ENCODE results near the gene KCNH5.

The KCNH5 gene

DNA sequence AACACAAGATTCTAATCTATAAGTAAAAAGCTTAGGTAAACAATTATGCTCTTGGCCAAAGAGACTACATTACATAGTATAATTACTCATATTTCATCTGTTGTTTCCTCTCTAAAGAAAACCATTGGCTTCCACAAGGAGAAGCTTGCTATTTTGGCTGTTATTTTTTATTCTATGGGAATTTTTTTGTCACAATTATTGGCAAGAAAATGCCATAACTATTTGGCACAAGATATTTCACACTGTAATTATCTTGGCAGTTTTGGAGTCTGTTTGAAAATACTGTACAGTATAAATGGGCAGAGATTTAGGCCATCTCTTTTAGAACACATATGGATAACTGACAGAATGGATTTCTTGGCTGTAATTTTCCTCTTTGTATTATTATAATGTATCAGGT is 51.2 kb downstream of the KCNH5 start:
- no peak for DNase-seq

DNA sequence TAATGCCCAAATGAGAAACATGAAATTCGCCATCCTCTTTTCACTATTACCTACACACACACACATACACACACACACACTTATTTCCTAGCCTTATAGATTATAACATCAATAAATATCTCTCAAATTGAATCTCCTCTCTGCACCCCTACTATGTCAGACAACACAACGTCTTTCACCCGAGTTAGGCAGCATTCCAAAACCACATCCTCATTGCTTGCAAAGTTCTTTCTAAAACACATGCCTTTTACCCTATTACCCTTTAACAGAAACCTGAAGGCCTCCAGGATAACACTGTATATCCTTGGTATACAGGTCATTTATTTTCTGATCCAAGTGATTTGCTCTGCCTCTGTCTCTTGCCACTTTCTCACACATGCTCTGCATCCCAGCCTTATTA is 56.3 kb downstream of the KCNH5 start:
- no peak for DNase-seq

DNA sequence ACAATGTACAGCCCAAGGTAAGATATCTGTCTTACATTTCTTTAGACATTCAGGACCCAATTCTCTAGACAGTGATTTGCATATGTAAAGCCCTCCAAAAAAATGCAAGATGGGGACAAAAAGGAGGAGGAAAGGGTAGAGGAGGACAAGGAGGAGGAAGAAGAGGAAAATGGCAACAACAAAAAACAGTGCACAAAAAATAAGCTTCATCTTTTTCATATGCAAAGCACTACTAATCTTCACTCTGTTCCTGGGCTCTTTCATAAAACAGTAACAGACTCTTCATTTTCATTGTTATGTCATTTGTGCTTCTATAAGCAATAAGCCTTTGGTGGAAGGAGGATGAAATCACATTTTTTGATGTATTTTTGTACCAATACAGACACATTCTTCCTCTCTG is 61.4 kb downstream of the KCNH5 start:
- no peak for DNase-seq

DNA sequence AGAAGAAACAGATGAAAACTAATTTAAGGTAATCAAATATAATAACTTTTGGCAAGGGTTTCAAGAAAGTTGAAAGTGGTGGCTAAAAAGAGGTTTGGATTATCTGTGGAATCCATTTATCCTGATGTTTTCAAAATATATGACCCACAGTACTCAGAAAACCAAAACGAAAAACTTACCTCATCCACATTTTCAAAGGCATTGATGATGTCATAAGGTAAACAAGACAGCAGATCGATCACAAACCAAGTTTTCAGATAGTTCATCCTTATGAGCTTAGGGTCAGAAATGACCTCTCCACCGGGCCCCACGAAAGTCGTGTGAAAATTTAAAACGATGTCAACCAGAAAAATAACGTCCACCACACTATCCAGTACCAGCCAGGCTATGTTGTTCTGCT is 64.6 kb downstream of the KCNH5 start:
- no peak for DNase-seq

DNA sequence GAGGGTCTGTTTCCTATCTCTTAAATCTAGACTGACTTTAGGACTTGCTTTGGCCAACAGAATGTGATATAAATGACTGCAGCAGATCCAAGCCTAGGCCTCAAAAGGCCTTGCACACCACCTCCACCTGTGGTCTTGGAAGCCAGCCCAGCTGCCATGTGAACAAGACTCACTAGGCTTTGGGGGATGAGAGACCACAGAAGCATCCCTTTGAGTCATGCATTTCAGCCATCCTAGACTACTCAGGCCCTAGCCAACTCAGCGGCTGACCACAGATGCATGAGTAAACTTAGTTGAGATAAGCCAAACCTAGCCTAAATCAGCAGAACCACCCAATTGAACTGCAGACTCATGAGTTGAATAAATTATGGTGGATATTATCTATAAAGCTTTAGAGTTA is 87.7 kb downstream of the KCNH5 start:
- DNase-seq, result no peak

DNA sequence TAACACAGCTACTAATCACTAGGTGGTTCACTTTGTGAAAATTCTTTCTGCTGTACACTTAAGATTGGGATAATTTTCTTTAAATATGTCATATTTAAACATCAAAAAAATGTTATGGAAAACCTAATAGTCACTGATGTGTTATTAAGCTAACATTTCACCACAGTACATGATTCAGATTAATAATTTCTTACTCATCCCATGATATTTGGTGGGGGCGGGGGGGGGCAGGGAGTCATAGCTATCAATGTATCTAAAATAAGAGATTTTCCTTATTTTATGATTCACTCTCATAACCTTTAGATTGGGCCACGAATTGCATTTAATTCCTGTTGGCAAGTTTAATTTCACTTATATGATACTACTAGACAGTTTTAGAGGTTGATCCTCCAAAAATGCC is 88.8 kb downstream of the KCNH5 start:
- DNase-seq, result no peak

DNA sequence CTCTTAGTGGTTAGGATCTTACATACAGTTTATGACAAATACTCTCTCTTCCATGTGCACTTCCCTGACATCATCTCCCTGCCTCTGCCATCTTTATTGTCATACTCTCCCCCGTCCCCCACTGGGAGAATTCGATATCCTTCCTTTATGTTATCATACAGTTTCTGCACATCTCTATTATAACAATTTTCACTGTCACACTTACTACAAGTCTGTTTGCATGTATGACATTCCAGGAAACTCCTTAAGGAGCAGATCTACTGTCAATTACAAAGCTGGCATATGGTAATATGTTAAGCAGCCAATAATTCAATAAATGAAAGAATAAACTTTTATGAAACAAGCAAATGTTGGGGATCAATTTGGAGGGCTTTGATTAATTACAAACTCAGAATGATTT is 91.1 kb downstream of the KCNH5 start:
- DNase-seq, result no peak

DNA sequence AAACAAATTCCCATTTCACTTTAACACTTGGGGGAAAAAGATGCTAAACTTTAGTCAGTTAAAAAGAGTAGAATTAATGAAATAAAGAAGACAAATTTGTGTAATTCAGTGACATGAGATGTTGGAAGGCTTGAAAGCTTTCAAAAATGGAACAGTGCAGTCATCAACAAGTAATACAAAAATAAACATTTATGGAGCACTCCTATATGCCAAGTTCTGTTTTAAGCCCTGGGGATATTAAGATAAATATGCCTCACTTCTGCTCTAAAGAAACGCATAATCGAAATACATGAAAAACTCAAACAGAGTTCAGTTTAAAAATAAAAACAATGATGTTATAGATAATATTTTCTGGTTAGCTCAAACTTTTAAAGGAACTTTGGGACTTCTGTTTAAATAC is 93.0 kb downstream of the KCNH5 start:
- no peak for DNase-seq

DNA sequence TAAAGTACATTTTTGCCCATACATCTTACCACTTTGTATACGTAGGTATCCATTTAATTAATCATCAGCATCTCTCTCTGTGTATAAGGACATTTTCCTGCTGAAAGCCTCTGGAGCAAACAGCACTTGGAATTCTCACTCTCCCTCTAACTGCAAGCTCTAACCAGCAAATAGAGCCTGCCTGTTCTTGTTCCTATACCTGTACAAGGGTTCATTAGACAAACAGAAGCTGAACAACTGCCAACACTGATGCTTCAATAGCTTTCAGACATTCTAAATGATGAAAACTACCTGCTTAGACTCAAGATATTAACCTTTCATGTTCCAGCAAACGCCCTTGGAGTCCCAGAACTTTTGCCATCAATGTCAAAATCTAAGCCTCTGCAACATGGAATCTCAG is 98.0 kb downstream of the KCNH5 start:
- no peak for DNase-seq

DNA sequence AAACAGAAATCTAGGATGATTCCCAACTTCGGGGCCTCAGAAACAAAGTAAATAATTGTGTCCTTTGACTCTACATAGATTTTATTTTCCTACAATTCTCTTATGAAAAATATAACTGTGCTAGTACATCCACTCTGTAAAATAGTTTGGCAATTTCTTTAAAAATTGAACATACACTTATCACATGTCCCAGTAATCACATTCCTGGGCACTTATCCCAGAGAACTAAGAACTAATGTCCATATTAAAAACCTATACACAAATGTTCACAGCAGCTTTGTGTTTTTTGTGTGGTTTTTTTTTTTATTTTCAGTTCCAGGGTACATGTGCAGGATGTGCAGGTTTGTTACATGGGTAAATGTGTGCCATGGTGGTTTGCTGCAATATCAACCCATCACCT is 99.0 kb downstream of the KCNH5 start:
- no peak for DNase-seq

DNA sequence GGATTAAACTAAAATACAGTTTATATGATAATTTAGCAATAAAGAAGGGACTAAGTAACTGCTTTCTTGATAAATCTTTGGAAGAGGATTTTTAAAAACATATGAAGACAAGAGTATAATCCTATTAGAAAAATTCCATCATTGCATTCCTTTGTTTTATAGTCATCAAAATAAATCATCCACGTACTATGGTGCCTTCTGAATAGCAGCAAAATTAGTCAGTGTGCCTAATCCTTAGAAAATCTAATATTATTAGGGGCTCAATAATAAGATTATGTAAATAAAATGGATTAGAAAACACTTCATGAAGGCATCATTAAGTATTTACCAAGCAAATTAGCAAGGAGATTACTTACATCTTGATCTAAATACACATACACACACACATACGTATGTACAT is 102.1 kb downstream of the KCNH5 start:
- DNase-seq, result no peak

DNA sequence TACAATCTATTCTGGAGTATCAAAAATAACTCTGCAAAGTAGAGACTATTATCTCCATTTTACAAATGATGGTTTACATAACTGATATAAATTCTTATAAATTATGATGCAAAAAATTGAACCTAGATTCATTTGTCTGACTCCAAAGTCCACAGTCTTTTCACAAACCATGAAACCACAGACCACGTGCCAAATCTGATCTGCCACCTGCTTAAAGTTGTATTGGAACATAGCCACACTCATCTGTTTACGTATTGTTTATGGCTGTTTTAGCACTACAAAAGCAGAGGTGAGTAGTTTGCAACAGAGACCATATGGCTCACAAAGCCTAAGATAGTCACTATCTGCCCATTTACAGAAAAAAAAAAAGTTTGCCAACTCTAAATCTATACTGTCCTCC is 105.3 kb downstream of the KCNH5 start:
- DNase-seq, result no peak

DNA sequence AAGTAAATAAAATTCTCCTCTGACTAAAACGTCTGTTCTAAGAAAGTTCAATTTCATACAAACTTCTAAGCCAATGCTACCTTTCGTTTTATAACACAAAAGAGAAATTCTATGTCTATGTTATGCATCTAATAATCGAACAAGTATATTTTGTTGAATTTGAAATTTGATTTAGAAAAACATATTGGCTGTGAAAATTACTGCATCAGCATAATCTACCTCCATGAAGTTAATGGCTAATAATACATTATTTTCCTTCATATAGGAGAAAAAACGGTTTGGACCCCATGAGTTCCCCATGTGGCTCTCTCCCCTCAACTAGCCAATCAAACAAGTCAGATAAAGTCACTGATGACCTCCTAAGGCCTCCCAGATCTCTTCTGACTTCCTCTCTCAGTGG is 106.5 kb downstream of the KCNH5 start:
- no peak for DNase-seq

DNA sequence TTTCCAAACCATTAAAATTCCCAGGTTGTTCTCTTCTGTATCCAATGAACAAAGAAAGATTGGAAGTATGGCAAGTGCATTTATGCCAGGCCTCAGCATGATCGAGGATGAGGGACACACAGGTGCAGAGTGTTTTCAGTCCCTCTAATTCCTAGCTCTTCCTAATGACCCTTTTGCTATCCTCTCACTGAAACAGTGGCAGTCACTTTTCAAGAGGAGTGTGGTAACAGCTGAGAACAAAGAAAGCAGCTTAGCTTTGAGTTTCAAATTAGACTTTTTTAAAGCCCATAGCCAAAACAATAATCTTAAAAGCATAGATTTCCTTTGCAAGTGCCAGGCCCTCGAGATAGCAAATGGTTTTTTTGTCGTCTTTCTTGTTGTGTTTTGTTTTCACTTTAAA is 110.8 kb downstream of the KCNH5 start:
- no peak for DNase-seq

DNA sequence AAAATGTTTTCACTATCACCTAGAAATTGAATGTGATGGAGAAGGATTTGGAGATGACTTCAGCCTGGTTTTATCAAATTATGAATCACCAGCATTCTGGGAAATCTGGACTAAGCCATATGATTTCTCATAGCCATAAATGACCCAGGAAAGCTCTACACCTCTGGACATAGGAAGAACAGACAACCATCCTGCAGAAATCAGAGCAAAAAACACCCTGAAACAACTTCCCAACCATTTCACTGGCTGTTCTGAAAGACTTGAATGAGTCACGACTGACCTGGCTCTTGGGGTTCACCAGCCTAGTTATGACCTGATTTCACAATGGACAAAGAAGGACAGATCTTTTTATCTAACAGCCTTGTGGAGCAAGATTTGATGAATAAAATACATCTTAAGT is 123.8 kb downstream of the KCNH5 start:
- DNase-seq, result no peak

DNA sequence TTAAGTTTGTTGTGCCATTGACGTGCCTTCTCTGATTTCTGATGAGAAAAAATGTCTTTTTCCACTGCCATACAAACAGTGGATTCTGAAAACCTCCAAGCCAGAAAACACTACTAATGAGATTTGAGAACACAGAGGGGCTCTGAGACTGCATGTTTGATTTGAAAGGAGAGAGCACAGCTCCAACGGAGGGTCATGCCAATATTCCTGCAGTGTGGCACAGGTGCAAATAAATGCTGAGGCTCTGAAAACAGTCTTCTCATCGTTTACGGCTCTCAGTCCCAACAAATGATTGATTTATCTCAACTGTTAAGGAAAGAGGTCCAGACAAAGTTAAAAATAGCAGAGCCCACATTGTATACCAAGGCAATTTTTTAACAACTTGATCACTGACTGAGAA is 128.7 kb downstream of the KCNH5 start:
- no peak for DNase-seq

DNA sequence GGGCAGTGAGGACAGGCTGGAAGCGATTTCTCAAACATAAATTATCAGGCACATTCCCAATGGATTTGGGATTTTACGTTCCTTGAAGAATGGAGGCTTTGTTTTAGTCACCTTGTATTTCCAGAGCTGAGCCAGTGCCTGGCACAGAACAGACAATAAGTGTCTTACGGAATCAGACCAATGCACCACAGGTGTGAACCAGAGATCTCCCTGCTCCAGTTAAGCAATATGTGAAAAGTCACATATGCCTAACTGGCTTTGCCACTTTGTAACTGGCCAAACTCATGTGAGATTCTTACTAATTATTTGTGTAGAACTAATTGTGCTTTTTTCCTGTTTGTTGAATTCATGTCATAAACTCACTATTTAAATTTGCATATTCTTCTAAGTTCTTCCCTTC is 130.4 kb downstream of the KCNH5 start:
- no peak for DNase-seq

DNA sequence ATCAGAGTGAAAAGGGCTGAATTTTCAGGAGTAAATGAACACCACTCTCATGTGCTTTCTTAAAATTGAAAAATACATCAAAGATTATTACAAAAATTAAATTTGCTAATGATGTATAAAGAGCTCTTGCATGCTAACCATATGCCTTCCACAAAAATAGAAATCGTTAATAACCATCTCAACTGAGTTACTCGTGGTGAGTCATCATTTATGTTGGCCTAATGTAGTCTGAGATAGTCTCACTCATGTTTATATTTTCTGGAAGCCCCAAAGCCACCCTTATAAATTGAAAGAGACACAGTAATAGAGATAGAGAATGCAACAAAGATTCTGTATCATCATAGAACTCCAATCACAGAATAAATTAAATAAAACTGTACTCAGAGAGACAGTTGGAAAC is 131.2 kb downstream of the KCNH5 start:
- DNase-seq, result no peak

DNA sequence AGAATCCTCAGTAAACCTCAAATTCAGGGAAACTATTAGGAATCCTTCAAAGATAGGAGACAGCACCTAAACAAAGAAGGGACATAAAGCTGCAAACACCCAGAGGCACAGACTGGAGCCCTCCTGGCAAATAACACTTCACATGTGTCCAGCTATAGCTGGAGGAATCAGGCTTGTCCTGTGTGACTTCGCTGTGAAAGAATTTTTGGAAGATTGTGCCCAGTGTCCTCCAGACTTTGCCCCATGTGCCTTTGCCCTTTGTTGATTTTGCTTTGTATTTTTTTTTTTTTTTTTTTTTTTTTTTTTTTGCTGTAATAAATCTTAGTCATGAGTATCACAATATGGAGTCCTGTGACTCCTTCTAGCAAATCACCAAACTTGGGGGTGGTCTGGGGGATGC is 136.8 kb downstream of the KCNH5 start:
- DNase-seq, result no peak

DNA sequence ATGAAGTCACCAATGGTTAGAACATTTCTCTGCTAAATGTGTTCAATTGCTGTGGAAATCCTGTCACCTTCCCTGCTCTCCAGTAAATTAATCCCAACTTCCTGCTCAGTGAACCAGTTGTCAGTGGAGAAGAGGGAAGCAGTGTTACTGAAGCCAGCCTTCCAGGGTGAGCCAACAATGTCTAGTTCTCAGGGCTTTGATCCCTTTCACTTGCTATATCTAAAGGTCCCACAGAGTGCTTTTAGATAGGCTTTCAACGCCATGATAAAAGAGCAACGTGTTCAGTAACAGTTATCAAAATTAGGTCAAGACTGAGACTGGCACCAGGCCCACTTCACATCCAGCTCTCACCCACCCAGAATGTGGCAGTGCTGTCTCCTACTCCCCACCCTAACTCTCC is 139.7 kb downstream of the KCNH5 start:
- no peak for DNase-seq

DNA sequence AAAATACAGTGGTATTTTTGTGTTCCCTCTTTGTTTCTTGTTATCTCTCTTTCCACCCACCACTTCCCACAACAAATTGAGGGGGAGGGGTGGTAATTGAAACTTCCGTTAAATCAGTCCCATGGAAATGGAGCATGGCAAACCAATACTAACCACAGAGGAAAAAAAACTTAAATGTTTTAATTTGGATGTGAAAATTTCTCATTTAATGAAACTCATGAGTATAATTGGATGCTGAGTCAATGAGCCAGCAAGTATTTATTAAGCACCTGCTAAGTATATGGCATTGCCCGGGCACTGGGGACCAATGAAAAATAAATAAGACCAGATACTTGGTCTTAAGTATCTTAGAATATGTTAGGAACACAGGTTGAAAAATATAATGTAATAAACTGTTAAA is 147.5 kb downstream of the KCNH5 start:
- DNase-seq, result no peak

DNA sequence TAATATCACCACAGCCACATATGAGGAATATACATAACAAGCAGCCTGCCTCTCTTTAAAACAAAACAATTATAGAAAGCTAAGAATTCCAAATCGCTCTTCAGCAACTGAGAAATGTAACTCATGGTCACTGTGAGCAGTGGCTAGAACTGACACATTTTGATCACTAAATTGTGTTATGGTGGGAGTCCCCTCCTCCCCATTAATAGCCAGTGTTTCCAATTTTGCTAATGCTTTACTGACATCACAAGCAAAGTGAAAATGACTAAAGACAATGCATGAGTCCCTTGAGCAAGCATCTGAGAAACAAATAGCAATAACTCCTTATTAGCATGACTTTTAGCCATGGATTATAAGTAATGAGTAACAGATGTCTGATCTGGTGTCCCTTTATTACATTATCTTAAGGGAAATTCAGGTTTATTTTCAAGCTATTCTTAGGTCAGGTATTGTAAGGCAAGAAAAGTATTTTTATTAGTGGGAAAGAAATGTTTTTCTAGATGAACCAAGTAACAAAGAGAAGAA is 148.3 kb downstream of the KCNH5 start:
- no peak for DNase-seq

DNA sequence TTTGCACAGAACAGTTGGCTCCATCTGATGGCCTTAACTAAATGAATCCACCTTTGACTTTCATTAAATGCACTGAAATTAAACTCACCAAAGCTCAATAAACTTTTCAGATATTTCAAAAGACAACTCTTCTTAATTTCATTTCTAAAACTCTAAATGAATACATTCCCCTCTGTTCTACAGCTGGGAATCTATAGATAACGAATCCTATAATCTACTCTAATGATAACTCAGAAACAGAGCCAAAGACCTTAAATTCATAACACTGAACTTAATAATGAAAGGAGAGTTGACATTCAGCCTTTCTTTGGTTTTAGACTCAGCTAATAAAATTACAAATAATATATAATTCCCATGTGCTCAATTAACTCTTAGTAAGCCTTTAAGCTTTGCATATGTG is 150.5 kb downstream of the KCNH5 start:
- no peak for DNase-seq

DNA sequence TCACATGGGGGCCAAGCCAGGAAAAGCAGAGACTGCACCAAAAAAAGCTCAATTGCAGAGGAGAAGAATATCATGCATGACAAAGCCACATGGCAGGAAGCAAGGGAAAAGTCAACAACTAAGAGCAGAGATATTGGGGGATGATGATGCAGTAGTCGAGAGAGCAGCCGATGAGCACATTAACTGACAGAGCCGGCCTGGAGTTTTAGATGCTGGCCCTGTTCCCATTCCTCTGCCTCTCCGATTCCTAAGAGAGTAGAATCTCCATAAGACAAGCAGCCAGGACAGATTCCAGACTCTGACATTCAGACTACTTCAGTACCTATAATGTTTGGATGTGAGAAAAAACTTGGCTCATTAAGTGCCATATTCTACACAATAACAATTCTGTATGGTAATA is 155.9 kb downstream of the KCNH5 start:
- DNase-seq, result no peak

DNA sequence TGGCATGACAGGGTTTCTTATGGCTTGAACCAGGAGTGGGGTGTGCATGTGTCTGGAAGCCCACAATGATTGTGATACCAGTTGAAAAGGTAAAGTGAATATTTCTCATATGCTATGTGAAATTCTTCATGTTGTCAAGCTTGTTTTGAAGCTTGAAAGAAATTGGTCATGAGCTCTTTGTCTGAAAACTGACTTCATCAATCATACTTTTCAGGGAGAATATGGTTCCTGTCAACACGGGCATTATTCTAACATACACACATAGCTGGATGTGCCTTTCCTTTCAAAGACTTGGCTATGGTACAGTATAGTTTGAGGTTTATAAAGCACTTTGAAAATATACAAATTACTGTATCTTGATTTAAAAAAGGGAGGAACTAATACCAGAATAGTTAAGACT is 158.8 kb downstream of the KCNH5 start:
- no peak for DNase-seq

DNA sequence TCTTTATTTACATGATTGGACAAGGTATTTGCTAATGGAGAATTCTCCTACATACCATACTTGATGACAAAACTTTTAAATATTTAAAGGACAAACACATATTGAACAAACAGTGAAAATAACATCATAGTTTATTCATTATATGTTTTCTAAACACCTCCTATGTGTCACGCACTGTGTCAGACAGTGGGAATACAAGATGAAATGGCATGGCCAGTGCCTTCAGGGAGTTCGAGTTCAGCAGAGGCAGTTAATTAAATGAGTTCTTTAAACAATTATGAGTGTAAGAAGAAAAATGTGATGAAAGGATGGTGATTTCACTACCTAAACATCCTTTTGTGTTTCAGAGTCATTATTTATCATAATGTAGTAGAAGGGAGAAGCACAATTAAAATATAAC is 159.8 kb downstream of the KCNH5 start:
- DNase-seq, result no peak
